IMR-90 (cell line): ENCODE results near the gene CHST3.

Source experiments
- FOS ChIP-seq: fragments of 150-350 bp; IDR thresholded peaks from 2 replicates; pipeline ENCODE4 v1.6.1; 2016; ENCODE audit warnings: low read depth, low read length
- POLR2A ChIP-seq: IDR thresholded peaks from 2 replicates; pipeline ENCODE4 v1.6.1; 2012; ENCODE audit warnings: mild to moderate bottlenecking, low read depth, low read length
- RCOR1 ChIP-seq: IDR thresholded peaks from 2 replicates; pipeline ENCODE4 v1.6.1; 2012; ENCODE audit warnings: mild to moderate bottlenecking, low read length, improper control_type of control experiment; ENCODE audit not compliant: insufficient replicate concordance
- TF ChIP-seq, protein P1 (sequence below): conservative IDR thresholded peaks from 2 replicates; pipeline ENCODE4 v1.5.1; 2012; ENCODE audit warnings: mild to moderate bottlenecking, low read depth, low read length, improper control_type of control experiment
- TF ChIP-seq, protein P2 (sequence below): fragments of 150-350 bp; IDR thresholded peaks from 2 replicates; pipeline ENCODE4 v1.6.1; 2016; ENCODE audit warnings: low read depth, mild to moderate bottlenecking, low read length, moderate library complexity, borderline replicate concordance

DNA sequence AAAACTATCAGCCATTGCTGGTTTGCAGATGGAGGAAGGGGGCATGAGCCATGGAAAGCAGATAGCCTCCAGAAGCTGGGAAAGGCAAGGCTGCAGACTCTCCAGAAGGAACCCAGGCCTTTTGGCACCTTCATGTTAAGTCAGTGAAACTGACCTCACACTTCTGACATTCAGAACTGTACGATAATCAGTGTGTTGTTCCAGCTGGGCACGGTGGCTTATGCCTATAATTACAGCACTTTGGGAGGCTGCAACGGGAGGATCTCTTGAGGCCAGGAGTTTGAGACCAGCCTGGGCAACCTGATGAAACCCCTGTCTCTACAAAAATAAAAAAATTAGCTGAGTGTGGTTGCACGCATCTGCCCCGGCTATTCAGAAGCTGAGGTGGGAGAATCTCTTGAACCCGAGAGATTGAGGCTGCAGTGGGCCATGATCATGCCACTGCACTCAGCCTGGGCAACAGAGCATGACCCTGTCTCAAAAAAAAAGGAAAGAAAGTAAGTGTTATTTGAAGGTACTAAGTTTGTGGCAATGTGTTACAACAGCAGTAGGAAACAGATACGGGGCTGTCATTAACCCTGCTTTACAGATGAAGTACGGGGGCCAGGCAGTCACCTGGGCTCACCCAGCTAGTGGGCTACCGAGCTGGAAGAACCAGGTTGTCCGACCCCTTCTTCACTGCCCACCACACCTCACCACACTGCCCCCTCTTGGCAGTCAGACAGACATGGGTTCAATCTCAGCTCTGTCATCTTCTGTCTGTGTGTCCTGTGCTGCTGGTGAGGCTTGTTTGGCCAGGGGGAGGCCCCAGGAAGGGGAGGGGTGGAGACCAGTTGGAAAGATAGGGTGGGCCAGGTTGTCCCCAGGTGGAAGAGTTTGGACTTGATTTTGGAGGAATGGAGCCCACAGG, 18.3 kb downstream of the CHST3 start:
- TF ChIP-seq, protein P1, sequence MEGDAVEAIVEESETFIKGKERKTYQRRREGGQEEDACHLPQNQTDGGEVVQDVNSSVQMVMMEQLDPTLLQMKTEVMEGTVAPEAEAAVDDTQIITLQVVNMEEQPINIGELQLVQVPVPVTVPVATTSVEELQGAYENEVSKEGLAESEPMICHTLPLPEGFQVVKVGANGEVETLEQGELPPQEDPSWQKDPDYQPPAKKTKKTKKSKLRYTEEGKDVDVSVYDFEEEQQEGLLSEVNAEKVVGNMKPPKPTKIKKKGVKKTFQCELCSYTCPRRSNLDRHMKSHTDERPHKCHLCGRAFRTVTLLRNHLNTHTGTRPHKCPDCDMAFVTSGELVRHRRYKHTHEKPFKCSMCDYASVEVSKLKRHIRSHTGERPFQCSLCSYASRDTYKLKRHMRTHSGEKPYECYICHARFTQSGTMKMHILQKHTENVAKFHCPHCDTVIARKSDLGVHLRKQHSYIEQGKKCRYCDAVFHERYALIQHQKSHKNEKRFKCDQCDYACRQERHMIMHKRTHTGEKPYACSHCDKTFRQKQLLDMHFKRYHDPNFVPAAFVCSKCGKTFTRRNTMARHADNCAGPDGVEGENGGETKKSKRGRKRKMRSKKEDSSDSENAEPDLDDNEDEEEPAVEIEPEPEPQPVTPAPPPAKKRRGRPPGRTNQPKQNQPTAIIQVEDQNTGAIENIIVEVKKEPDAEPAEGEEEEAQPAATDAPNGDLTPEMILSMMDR, result no peak
- TF ChIP-seq POLR2A, result no peak
- no peak for TF ChIP-seq RCOR1
- TF ChIP-seq, protein P2, sequence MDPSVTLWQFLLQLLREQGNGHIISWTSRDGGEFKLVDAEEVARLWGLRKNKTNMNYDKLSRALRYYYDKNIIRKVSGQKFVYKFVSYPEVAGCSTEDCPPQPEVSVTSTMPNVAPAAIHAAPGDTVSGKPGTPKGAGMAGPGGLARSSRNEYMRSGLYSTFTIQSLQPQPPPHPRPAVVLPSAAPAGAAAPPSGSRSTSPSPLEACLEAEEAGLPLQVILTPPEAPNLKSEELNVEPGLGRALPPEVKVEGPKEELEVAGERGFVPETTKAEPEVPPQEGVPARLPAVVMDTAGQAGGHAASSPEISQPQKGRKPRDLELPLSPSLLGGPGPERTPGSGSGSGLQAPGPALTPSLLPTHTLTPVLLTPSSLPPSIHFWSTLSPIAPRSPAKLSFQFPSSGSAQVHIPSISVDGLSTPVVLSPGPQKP, result no peak
- TF ChIP-seq FOS, result no peak
